ENCODE results near the gene POMC.
"Not testable (repeated sequence)": the region's sequence is repeated elsewhere in the genome, so short reads cannot be mapped to it uniquely, and the experiment has no call there.

Gene POMC

DNA sequence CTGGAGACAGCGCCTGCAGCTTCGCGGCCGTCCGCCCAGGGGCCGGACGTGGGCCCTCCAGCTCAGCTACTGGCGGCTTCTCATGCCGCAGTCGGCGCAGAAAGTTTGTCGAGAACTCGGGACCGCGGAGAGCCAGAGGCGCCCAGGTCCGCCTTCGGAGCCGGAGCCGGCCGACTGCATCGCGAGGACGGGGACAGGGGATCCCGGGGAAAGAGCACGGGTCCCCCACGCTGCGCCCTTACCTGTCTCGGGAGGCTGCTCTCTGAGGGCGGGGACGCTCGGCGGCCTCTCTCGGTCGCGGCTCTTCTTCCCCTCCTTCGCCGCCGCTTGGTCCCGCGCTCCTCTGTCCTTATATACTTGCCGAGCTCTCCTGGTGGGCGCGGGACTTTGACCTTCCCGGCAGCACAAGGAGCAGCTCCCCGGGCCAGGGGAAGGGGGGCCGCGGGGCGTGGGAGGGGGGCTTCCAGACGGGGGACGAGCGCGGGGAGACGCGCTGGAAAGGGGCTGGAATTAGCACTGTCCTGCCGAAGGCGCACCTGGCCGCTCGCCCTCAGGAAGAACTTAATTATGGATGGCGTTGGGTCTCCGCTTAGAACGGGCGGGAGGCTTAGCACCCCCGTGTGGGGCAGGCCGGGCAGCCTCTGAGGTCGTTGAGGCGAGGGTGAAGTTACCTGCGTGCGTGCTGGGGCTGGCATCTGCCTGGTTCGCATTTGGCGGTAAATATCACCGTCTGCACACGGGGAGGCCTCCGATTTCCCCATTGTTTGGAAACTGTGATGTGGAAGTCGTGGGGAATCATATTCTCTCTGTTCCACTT is at the start of gene POMC:
Gene POMC, minus strand, starts transcription at position 325 of the 817 bp plus-strand sequence. CDS start 3,808 bp downstream, outside the sequence.
- DNase-seq, result no peak

DNA sequence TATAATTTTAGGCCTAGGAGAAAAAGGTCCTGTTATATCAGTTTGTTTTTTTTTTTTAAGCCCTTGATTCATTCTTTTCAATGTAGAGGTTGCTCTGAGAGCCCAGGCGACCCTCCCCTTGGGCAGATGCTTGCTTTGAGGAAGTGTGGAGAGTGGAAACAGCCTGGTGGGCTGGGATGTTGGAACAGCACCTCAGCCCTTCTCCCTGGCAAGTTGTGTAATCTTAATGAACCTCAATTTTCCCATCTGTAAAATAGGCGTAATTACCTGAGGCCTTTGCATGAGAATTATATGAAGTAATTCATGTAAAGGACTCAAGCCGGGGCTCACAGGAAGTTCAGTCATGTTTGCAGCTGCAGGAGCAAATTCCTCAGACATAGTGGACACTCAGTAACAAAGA is 49.7 kb upstream of the POMC start:
- no peak for DNase-seq

DNA sequence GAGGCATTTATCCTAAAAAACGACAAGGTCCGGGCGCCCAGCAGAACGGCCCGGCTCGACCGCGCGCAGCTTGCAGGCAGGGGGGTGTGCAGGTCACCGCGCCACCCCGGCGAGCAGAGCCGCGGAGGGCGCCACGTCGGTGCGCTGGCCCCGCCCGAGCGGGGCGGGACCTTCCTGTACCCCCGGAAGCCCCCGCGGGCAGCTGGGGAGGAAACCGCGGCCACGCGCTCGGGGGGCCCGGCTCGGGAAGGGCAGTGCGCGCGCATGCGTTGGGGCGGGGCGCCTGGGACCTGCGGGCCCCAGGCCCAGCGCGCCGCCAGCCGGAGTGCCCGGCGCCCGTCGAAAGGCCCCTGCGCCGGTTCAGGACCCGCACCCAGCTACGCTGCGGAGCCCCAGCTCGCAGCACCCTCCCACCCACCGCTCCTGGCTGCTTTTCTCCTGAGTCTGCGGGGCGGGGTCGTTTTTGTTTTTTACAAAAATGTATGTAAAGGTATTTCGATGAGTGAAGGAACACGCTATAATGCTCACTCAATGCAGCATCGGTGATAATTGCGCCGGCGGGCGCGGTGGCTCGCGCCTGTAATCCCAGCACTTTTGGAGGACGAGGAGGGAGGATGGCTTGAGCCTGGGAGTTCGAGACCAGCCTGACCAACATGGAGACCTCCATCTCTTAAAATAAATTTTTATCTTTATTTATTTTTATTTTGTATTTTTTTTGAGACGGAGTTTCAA is 47.7 kb upstream of the POMC start:
- no peak for DNase-seq

DNA sequence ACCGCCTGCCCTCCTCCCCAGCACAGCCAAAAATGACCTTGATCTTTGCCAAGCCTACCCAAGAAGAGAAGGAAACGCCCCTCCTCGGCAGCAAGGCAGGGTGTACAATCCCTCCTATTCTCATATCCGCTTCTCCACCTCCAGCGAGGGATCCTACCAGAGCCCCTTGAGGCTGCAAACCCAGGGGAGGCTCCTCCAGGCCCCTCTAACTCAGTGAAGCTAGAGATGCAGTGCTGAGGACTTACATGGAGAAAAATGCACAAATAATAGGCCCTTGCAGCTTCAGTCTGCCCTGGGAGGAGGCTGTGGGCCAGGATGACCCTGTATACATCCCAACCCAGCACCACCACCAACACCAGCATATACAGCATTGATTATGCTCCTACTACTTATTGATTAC is 46.9 kb upstream of the POMC start:
- DNase-seq, result no peak

DNA sequence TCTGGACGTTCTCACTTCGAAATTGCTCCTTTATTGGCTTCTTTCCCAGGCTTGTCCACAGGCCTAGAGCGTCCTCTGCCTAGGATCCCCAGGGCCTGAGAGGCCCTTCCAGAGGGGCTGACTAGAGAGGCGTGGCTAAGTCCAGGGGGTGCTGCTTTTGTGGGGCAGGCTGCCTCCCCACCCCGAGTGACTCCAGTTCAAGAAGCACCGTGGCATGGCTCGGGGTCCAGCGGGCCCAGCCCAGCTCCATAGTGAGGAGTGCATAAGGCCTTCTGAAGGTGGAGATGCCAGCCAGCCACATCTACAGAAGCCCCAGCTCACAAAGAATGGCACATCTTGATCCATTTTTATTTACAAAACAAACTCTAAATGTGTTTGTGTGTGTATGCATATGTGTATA is 44.8 kb upstream of the POMC start:
- DNase-seq, result no peak

DNA sequence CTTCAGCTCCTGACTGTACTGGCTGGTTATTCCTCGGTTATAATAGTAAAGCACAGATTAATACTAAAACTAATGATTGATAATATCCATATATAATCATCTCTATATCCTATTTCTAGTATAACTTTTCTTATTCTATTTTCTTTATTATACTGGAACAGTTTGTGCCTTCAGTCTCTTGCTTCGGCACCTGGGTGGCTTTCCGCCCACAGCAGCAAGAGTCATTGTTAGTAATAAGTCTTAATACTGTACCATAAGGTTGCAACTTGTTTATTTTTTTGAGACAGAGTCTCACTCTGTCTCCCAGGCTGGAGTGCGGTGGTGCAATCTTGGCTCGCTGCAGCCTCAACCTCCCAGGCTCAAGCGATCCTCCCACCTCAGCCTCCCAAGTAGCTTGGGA is 42.5 kb upstream of the POMC start:
- not testable (repeated sequence) for DNase-seq

DNA sequence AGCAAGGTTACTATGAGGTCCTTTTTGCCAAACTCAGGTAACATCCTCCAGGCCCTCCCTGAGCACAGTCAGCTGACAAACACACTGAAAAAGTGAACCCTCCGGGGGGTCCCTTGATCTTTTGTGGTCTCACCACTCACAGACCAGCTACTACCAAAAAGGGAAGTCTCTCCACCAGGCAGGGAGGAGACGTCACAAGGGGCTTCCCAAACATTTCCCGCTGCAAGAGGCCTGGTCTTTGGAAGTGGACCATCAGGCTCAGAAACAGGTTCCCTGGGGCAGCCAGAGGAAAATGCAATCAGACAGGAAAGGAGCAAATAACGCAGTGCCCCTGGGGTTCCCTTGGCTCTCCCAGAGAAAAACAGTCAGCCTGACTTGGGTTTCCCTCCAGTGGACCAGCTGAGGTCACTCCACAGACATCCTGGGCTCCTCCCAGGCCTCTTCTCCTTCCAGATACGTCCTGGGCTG is 38.7 kb upstream of the POMC start:
- DNase-seq, result no peak

DNA sequence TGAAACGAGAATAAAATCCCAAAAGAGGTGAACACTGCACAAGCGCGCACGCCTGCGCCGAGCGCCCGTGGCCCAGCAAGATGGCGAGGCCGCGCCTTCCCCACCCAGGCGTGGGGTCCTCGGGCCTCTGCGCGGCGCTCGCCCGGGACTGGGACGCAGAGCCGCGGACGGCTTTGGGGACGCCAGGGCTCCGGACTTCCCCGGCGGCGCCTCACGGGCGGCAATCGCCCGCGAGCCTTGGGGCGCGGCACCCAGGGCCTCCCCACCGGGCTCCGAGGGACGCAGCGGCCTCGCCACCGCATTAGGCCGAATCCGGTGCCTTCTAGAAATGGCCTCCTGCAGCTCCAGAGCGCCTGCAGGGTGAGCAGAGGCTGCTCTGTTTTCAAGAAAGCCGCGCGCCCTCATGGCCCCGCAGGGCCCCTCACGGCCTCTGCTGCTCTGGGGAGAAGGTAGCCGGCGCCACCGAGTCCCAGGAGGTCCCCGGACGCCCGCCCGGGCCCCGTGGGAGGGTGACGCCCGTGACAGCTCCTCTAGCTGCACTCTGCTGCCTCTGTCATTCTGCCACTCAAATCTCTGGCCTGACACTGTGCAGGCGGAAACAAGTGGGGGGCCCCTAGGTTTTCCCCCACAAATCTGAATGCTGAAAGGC is 35.9 kb upstream of the POMC start:
- no peak for DNase-seq

DNA sequence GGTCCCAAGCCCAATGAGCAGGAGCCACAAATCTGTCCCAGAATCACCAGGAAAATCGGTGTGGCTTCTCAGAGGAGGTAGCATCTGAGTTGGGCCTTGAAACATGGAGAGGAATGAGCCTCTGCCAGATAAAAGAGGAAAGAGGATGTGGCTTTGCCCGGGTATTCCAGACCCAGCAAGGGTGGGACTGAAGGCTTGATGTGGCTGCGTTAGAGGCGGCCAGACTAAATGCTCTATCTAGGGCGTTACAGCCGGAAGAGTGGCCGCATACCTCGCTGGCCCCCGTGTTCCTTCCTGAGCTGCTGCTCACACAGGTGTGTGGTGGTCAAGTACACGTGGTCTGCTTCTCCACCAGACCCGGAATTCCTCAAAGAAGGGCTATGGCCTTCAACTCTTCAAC is 33.9 kb upstream of the POMC start:
- DNase-seq, result no peak

DNA sequence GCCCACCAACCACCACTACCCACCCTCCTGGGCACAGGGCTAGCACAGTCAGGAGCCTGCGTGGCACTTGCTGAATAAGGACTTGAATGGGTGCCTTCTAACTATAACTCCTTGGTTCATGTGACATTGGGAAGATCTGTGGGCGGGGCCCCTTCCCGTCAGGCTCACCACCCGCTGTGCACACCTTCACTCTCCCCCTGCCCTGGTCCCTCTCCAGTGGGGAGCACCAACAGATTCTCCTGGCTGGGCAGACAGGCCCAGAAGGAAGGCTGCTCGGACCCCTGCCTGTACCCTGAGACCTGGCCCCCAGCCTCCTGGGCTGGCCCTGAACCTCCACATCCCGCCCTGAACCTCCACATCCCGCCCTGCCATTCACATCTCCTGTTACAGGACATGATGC is 33.4 kb upstream of the POMC start:
- no peak for DNase-seq

DNA sequence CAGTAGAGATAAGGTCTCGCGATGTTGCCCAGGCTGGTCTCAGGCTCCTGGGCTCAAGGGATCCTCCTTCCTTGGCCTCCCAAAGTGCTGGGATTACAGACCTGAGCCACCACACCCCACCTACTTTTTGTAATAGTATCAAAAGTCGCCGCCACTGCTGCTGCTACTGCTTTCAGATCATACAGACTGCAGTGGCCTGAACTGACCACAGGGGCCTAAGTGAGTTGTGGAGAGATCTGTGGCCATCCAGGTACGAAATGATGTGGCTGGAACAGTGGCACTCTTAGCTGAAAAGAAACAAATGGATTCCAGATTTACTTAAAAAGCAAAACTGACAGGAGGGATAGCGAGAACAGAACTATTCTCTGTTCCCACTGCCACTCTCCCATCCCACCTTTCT is 32.9 kb upstream of the POMC start:
- no peak for DNase-seq

DNA sequence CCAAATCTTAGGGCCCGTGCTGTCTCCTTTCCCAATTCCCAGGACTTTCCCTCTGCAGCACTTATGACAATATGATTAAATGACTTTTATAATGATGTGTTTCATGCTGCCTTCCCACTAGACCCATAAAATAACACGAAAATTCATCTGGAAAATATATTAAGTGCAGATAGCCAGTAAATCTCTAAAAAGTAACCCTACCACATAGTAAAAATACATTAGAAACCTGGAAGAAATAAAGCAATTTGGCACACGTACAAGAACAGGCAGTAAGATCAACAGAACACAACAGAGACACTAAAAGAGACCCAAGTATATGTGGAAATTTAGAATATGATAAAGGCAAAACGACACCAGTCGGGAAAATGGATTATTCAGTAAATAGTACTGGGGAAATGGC is 30.2 kb upstream of the POMC start:
- DNase-seq, result no peak

DNA sequence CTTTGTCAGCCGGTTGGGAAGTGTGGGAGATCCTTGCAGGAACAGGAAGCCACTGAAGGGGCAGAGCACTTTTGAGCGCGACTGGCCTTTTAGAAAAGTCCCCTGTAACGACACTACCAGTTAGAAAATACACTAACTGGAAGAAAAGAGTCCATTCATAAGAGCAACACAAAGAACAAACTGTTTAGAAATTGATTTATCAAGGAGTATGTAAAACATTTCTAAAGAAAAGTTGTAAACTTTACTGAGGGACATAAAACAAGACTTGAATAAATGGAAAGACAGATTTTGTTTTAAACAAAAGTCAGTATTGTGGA is 29.8 kb upstream of the POMC start:
- no peak for DNase-seq

DNA sequence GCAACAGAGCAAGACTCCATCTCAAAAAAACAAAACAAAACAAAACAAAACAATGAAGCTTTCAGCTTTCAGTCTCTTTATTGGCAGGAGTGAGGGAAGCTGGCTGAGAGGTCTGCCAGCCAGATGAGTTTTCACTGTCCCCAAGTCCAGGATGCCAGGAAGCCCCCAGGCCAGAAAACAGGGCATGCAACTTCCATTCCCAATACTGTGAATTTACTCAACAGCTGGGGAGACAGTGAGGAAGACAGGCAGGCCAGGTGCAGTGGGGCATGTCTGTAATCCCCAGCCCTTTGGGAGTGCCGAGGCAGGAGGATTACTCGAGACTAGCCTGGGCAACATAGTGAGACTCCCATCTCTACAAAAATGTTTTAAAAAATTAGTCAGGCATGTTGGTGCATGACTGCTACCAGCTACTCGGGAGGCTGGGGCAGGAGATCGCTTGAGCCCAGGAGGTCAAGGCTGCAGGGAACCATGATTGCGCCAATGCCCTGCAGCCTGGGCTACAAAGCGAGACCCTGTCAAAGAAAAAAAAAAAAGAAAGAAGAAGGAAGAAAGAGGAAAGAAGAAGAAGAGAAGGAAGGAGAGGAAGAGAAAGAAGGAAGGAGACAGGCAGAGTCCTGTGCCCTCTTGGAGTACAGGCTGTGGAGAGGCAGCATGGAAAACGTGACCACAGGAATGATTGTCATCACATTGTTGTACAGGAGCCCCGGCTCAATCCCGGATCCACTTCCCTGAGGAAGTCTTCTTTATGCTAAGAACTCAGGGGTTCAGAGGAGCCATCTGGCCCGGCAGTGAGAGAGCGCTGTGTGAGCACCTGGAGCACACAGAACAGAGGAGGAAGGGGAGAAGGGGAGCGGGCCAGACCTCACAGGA is 29.2 kb upstream of the POMC start:
- peak; percentile 13 for DNase-seq

DNA sequence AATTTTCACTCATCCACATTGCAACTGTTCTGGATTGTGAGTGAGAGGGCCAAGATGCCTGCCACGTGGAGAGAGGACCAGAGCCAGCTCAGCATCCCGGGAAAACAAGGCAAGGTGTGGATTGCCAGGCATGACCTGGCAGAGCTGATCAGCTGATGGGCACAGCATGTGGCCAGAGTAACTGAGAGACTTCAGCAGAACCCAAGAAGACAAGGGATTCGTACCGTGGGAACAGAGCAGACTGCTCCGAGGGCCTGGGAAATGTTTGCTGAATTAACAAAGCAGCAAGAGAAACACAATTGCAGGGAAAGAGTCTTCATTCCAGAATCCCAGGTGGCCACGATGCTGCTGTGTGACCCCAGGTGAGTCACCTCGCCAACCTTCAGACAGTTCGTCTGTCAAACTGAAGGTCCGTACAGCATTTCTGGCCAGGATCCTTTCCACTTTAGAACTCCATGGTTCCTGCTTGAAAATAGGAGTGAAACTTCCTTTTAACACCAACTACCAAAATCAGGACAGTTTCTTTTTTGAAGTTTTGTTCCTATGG is 26.3 kb upstream of the POMC start:
- no peak for DNase-seq

DNA sequence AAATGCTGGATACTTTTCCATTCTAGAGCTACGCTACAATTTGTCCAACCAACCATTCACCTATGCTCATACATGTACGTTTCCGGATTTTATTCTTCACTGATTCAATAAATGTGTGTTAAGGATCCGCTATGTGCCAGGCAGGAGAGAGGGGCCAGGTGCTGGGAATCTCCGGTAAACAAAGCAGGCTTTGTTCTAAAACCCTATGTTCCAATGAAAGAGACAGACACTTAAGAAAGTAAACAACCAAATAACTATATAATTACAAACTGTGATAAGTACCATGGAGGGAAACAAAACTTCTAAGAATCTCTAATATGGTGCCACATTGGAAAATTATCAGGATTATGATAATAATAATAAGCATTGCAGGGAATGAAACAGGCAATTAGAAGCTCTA is 22.2 kb upstream of the POMC start:
- no peak for DNase-seq

DNA sequence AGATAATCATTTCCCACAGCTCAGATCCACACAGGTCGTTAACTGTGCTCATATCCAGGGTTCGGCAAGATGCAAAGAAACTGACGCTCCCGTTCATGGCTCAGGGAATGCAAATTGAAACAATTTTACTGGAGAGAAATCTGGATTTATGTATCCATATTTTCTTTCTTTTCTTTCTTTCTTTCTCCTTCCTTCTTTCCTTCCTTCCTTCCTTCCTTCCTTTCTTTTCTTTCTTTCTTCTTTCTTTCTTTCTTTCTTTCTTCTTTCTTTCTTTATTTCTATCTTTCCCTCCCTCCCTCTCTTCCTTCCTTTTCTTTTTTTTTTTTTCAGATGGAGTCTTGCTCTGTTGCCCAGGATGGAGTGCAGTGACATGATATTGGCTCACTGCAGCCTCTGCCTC is 20.0 kb upstream of the POMC start:
- DNase-seq, result no peak

DNA sequence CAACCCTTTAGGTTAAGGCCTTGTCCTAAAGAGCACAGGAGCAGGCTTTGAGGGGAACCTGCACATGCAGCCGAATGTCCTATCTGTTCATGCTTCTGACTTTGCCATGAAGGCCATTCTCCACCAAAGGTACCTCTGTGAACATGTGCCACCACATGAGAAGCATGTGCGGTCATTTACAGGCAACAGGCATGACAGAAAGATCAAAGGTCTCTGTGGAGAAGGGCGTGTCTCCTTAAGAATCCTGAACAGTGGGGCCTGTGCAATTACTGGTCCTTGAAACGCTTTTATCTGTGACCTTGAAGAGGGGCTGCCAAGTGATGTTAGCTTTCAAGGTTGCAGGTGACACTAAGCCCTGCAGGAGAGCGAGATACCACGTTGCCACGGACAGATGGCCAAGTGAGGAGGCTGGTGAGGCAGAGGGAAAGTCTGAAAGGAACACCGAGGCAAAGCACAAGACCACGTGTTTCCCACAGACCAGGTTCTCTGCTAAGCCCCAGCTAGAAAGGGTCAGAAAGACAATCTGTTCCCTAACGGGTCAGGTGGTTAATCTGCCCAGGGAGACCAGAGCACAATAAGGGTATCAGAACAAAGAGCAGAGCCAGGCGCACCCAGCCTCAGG is 19.5 kb upstream of the POMC start:
- DNase-seq, result peak; percentile 25

DNA sequence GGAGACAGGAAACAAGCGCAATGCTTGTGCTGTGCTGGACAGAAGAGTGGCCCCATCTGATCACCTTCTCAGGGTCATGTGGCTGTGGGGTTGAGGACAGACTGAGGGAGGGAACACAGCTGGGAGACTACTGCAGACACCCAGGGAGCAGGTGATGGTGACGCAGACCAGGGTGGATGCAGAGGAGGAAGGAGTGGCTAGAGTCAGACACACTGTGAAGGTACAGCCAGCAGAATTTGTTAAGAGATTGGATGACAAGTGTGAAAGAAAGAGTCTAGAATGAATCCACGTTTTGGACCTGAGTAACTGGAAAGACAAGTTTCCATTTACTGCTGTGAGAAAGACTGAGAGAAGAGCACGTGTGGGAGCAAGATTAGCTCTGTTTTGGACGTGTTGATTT is 15.9 kb upstream of the POMC start:
- DNase-seq, result no peak

DNA sequence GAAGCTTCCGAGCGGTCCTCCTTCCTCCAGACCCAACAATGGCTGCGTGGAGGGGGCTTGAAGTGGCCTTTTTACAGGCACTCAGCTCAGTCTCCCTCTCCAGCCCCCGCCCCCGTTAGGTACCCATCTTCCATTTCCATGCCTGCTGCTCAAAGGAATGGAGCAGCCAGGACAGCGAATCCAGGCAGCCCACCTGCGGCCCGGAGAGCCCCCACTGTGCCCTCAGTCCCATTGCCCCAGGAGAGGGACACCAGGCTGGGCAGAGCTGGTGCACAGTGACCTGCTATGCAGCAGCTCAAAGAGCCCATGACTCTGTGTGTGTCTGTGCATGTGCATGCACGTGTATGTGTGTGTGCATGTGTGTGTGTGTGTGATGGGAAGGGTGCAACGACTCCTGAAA is 10.6 kb upstream of the POMC start:
- DNase-seq, result no peak

DNA sequence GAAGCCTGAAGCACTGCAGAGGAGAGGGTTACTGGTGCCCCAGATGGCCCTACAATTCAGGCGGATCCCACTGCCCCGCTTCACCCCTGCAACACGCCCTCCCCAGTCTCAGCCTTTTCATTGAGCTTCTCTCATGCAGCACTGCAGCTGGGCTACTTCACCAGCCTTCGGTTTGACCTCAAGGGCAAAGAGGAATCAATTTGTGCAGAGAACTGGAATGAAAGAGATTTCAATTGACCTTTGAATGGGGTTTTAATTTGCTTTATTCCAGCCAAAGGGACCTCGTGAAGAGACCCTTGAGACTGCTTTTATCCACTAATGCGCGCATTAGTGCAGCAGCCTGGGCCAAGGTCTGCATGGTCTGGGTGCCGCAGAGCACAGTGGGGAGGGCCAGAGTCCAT is 8.8 kb upstream of the POMC start:
- DNase-seq, result no peak

DNA sequence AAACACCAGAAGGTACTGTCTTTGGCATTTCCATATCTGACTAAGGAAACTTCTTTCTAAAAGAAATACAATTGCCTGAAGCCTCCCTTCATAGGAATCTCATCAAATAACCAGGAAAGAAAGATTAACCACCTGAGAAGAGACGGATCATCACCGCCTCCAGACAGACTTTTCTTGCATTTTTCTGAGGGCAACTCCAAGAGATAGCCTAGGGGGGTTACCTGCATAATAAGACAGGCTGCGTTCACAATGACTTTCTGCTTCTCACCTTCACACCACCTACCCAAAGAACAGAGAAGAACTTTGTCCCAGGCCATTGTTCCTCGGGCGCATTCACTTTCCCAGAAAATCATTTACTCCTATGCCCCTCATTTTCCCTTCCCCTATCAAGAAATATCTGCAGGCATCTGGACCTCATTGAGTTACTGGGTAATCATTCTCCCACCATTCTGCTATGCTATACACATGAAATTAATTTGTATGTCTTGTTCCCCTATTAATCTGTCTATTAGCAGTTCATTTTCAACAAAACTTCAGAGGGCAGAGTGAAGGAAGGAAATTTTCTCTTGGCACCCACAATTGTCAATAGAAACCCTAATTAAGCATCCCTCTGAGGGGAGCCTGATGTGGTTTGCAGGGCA is 8.3 kb upstream of the POMC start:
- no peak for DNase-seq

Measured in NCI-H524 treated with DMSO at 0.1 percent for 48 hours (cell line).